ENCODE measurements around the gene SLC25A13.

DNA sequence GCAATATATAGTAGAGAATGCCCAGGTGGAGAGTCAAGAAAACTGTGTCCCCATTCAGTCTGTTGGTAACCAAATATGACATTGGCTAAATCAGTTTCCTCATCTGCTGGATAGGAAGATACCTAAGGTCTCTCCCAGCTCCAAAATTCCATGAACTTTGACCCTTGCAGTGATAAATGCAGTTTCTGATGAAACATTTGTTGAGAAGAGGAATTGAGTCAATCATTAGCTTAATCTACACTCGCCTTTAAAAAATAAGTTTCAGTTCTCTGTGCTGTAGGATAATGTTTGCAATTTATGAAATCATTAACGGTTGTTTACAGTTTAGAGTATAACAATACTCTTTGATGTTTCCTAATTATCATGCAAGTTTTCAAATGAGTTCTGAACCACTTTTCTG is 38.0 kb upstream of the SLC25A13 start:
- TF ChIP-seq, protein P1, sequence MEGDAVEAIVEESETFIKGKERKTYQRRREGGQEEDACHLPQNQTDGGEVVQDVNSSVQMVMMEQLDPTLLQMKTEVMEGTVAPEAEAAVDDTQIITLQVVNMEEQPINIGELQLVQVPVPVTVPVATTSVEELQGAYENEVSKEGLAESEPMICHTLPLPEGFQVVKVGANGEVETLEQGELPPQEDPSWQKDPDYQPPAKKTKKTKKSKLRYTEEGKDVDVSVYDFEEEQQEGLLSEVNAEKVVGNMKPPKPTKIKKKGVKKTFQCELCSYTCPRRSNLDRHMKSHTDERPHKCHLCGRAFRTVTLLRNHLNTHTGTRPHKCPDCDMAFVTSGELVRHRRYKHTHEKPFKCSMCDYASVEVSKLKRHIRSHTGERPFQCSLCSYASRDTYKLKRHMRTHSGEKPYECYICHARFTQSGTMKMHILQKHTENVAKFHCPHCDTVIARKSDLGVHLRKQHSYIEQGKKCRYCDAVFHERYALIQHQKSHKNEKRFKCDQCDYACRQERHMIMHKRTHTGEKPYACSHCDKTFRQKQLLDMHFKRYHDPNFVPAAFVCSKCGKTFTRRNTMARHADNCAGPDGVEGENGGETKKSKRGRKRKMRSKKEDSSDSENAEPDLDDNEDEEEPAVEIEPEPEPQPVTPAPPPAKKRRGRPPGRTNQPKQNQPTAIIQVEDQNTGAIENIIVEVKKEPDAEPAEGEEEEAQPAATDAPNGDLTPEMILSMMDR (IDR thresholded peaks at IDR 0.05; ENCODE audit: control extremely low read depth in 1 of 3, insufficient read depth in 1 of 3, low read depth in 1 of 3, low read length in 3 of 3) = no peak
- TF ChIP-seq GTF2F1 (IDR thresholded peaks at IDR 0.05; ENCODE audit: borderline replicate concordance, low read depth, low read length) = no peak
- TF ChIP-seq ZNF274 (IDR thresholded peaks at IDR 0.05; ENCODE audit: borderline replicate concordance, extremely low read depth, low read length) = no peak
- TF ChIP-seq GABPA (IDR thresholded peaks at IDR 0.05; ENCODE audit: borderline replicate concordance, insufficient read depth, low read length) = no peak
- TF ChIP-seq EZH2 (IDR thresholded peaks at IDR 0.05; ENCODE audit: low read depth, low read length, severe bottlenecking) = no peak
- TF ChIP-seq, protein P2, sequence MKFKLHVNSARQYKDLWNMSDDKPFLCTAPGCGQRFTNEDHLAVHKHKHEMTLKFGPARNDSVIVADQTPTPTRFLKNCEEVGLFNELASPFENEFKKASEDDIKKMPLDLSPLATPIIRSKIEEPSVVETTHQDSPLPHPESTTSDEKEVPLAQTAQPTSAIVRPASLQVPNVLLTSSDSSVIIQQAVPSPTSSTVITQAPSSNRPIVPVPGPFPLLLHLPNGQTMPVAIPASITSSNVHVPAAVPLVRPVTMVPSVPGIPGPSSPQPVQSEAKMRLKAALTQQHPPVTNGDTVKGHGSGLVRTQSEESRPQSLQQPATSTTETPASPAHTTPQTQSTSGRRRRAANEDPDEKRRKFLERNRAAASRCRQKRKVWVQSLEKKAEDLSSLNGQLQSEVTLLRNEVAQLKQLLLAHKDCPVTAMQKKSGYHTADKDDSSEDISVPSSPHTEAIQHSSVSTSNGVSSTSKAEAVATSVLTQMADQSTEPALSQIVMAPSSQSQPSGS (IDR thresholded peaks at IDR 0.05; ENCODE audit: low read length) = no peak

All from H1 (cell line).